ENCODE data around the gene ZNF841.
"Not testable (repeated sequence)": the region's sequence is repeated elsewhere in the genome, so short reads cannot be mapped to it uniquely, and the experiment has no call there.

Gene ZNF841

DNA sequence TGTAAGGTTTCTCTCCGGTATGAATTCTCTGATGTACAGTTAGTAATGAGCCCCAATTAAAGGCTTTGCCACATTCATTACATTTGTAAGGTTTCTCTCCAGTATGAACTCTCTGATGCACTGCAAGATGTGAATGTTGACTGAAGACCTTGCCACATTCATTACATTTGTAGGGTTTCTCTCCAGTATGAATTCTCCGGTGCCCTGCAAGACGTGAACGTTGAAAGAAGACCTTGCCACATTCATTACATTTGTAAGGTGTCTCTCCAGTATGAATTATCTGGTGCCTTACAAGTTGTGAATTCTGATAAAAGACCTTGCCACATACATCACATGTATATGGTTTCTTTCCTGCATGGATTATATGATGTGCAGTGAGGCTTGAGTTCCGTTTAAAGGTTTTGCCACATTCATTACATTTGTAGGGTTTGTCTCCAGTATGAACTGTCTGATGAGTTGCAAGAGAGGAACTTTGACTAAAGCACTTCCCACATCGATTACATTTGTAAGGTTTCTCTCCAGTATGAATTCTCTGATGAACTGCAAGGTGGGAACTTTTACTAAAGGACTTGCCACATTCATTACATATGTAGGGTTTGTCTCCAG, 29.2 kb downstream of the ZNF841 start:
- DNase-seq (ENCODE audit: low spot score) = no peak

DNA sequence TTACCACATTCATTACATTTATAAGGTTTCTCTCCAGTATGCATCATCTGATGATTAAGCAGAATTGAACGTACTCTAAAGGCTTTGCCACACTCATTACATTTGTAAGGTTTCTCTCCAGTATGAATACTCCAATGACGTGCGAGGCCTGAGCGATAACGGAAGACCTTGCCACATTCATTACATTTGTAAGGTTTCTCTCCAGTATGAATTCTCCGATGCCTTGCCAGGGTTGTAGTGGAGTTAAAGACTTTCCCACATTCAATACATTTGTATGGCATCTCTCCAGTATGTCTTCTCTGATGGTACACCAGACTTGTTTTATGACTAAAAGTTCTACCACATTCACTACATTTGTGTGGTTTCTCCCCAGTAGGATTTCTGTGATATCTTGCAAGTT, 30.2 kb downstream of the ZNF841 start:
- DNase-seq (ENCODE audit: low spot score) = no peak

DNA sequence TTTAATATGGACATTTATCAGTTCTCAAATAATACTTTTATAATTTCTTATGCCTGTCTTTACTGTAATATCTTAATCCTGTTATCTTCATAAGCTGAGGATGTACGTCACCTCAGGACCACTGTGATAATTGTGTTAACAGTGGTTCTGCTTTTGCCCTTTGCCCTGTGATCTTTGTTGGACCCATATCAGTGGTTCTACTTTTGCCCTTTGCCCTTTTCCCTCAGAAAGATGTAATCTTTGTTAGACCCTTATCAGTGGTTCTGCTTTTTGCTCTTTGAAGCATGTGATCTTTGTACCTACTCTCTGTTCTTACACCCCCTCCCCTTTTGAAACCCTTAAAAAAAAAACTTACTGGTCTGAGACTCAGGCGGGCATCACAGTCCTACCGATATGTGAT, 39.1 kb downstream of the ZNF841 start:
- not testable (repeated sequence) for DNase-seq (ENCODE audit: low spot score)

DNA sequence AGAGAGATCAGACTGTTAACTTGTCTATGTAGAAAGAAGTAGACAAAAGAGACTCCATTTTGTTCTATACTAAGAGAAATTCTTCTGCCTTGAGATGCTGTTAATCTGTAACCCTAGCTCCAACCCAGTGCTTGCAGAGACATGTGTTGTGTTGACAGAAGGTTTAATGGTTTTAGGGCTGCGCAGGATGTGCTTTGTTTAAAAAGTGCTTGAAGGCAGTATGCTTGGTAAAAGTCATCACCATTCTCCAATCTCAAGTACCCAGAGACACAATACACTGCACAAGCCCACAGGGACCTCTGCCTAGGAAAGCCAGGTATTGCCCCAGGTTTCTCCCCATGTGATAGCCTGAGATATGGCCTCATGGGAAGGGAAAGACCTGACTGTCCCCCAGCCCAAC, 43.8 kb downstream of the ZNF841 start:
- DNase-seq (ENCODE audit: low spot score) = not testable (repeated sequence)

DNA sequence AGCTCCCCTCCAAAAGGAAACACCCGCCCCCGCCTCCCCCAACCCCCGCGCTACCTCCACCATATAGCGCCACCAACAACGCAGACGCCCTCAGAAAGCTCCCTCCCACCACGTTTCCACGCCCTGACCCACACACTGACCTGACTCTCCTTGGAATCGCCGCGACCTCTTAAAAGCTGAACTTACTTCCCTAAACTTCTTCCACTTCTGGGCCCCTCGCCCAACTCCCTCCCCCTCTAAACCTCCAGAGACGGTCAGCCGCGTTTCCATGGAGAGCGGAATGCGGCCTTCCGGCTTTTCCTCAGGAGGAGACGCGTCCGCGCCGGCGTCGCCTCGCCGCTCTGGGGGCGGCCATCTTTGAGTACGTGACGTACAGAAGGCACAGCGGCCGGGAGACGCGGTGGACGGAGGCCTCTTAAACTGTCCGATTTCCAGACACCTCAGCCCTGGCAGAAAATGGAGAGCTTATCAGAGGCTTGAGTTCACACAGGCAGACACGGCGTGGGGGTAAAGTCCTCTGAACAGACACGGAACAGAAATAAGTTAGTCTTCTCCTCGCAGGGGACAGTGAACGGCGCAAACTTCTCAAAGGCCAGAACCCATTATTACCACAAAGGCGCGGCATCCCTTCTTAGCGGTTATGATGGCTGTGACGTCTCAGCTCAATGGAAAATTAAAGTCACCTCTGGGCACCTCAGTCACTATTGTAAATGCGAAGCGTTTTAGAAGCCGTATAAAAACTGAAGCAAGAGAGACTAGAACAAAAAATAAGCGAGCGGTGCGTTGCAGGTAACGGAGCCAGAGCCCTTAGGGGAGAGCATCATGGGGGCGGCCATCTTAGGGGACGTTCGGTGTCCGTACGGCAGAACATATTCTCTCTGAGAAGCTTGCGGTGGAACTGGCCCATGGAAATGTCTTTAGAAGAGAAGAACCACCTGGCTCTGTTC, 46.7 kb downstream of the ZNF841 start, which contains the start of gene ZNF432:
ZNF432 (minus strand) TSS at position 284 of the 947 bp plus-strand sequence. CDS start 1,970 bp downstream, outside the sequence.
- DNase-seq (ENCODE audit: low spot score) = peak; percentile 94

DNA sequence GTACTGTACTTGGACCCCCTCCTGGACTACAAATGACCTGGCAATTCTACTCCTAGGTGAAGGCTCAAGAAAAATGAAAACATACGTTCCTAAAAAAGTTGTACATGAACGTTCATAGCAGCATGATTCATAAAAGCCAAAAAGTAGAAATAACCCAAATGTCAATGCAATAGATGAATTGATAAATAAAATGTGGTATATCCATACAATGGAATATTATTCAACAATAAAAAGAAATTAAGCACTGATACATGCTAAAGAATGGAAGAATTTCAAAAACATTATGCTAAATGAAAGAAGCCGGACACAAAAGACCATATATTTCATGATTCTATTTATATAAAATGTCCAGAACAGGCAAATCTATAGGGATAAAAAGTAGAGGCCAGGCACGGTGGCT, 56.4 kb downstream of the ZNF841 start:
- no peak for DNase-seq (ENCODE audit: low spot score)

DNA sequence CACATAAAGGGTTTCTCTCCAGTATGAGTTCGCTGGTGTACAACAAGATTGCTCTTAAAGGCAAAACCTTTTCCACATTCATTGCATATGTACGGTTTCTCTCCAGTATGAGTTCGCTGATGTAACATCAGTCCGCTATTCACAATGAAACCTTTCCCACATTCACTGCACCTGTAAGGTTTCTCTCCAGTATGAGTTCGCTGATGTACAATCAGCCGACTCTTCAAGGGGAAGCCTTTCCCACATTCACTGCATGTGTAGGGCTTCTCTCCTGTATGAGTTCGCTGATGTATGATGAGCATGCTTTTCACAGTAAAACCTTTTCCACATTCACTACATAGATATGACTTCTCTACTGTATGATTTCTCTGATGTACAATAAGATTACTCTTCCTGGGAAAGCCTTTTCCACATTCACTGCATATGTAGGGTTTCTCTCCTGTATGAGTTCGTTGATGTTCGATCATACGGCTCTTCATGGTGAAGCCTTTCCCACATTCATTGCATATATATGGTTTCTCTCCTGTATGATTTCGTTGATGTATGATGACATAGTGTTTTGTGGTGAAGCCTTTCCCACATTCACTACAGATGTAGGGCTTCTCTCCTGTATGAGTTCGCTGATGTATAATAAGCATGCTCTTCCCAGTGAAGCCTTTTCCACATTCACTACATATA, 61.4 kb downstream of the ZNF841 start:
- DNase-seq (ENCODE audit: low spot score) = no peak

DNA sequence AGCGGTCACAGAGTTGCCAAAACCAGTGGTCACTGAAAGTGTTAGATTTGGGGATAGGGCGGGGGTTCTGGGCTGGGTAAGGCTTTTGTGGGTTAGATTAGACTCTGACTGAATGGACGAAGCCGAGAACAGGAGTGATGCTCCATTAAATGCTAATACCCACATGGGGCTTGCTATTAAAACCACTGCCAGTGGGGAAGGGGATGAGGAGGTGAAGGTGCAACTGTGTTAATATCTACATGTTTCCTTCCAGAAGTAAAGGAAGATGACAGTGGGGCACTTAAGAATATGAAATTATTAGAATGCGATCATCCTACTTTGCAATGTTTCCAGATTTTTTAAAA, 66.8 kb downstream of the ZNF841 start:
- DNase-seq (ENCODE audit: low spot score) = no peak

DNA sequence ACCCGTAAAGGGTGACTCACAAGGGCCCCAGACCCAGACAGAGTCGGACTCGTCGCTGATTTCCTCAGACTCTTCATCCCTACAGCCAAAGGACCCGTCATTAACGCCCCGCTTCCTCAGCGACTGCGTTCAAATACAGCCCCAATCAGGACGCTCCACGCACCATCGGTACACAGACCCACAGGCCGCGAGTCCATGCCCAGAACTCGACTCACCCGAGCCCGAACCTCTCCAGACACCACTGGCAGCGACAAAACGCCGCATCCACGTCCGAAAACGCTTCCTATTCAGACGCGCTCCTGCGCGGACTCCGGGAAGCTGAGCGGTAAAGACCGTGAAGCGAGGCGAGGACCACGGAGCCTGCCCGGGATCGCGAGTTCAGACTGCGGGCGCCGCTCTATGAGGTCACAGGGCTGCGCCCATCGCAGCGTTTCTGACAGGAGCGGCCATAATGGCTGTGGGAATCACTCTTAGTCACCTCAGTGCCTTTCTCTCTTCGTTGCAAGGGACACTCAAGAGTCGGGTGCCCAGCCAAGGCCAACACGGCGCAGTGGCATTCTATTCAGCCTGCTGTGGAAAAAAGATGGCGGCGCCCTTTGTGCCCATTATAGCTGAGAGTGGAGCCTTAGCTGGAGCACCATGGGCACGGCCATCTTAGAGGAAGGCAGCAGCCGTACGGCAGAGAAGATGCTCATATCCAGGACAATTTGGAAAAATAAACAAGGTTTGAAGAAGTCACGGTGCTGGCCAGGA, 67.4 kb downstream of the ZNF841 start, which contains the start of gene ZNF614:
ZNF614 (minus strand) TSS at position 353 of the 753 bp plus-strand sequence. CDS start 2,634 bp downstream, outside the sequence.
- DNase-seq (ENCODE audit: low spot score) = peak; percentile 92

DNA sequence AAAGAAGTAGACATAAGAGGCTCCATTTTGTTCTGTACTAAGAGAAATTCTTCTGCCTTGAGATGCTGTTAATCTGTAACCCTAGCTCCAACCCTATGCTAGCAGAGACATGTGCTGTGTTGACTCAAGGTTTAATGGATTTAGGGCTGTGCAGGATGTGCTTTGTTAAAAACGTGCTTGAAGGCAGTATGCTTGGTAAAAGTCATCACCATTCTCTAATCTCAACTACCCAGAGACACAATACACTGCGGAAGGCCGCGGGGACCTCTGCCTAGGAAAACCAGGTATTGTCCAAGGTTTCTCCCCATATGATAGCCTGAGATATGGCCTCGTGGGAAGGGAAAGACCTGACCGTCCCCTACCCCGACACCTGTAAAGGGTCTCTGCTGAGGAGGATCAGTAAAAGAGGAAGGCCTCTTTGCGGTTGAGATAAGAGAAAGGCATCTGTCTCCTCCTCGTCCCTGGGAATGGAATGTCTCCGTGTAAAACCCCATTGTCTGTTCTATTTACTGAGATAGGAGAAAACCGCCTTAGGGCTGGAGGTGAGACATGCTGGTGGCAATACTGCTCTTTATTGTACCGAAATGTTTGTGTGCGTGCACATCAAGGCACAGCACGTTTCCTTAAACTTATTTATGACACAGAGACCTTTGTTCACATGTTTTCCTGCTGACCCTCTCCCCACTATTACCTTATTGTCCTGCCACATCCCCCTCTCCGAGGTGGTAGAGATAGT, 69.1 kb downstream of the ZNF841 start:
- not testable (repeated sequence) for DNase-seq (ENCODE audit: low spot score)

DNA sequence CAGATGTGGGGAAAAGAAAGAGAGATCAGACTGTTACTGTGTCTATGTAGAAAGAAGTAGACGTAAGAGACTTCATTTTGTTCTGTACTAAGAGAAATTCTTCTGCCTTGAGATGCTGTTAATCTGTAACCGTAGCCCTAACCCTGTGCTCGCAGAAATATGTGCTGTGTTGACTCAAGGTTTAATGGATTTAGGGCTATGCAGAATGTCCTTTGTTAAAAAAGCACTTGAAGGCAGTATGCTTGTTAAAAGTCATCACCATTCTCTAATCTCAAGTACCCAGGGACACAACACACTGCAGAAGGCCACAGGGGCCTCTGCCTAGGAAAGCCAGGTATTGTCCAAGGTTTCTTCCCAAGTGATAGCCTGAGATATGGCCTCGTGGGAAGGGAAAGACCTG, 71.1 kb downstream of the ZNF841 start:
- DNase-seq (ENCODE audit: low spot score) = not testable (repeated sequence)

DNA sequence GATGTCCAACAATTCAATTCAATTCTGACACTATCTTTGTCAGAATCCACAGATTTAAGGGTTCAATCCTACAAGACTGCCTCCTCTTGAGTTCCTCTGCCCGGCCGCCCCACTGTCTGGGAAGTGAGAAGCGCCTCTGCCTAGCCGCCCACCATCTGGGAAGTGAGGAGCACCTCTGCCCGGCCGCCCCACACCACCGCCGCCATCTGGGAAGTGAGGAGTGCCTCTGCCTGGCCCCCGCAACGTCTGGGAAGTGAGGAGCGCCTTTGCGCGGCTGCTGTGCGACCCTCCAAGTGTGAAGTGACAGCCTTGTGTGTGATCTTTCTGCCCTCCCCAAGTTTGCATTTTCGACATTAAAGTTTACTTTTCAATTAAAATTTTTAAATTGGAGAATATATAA, 73.4 kb downstream of the ZNF841 start:
- DNase-seq (ENCODE audit: low spot score) = no peak

DNA sequence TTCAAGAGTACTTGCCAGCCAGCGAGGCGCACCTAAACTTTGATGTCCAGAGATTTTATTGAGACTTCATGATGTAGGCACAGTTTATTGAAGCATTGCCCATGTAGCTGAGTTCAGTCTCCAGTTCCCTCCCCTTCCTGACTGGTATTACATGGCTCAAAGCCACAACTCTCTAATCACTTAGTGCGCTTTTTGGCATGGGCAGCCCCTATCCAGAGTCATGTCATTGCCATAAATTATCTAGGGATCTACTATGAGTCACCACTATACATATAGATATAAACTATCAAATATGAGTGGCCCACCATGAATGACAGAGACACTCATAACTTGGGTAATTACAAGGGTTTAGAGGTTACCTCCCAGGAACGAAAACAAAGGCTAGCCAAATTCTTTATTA, 75.1 kb downstream of the ZNF841 start:
- no peak for DNase-seq (ENCODE audit: low spot score)
